ENCODE data around the gene NAA10. TPM values are rescaled to one million over a fixed set of nuclear protein-coding genes. Genes with fewer than 3 reads are reported as not detected.

Gene NAA10
- total RNA-seq, 1 donor from 2014 or later, result 116 TPM

DNA sequence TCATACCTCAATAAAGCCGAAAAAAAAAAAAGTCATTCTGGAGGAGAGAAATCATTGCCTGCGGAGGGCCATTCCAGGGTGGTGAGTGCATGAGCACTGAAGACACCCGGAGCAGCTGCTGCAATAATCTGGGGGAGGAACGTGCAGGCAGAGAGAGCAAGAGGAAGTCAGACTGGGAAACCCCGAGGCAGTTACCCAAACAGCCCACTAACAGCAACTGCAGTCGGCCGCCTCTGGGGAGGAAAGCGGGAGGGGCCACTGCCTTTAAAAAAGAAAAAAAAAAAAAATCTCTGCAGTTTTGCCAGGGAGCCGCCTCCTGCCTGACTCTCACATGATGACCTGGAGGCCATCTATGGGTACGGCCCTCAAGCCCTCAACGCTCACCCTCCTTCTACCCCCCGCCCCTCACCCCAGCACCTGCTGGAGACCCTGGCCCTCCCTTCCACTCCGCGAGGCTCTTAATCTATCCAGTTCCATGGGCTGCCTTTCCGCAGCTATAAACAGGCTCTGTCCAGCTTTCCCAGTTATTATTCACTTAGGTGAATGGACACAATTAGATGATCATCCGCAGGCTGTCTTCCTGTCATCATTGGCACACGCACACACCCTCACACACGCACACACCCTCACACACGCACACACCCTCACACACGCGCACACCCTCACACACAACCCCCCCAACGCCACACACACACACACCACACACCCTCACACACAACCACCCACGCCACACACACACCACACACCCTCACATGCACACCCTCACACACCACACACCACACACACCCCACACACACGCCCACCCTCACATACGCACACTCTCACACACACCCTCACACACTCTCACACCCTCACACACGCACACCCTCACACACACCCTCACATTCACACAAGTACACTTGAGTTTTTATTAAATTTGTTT lies 33.7 kb downstream of the NAA10 start:
- Mint-ChIP-seq H3K36me3 (ENCODE audit: low read depth) (peaks cover 4% of the 10 kb centered on the region), H3K27me3 (ENCODE audit: low read depth) (no peaks in the 10 kb centered on the region), H3K9me3 (peaks cover 5% of the 10 kb centered on the region), H3K4me1 (peaks cover 27% of the 10 kb centered on the region), H3K27ac (ENCODE audit: unreplicated experiment) (peak overlapping the region; percentile 19), H3K4me3 (peak overlapping the region; percentile 23)
- TF ChIP-seq, protein P1, sequence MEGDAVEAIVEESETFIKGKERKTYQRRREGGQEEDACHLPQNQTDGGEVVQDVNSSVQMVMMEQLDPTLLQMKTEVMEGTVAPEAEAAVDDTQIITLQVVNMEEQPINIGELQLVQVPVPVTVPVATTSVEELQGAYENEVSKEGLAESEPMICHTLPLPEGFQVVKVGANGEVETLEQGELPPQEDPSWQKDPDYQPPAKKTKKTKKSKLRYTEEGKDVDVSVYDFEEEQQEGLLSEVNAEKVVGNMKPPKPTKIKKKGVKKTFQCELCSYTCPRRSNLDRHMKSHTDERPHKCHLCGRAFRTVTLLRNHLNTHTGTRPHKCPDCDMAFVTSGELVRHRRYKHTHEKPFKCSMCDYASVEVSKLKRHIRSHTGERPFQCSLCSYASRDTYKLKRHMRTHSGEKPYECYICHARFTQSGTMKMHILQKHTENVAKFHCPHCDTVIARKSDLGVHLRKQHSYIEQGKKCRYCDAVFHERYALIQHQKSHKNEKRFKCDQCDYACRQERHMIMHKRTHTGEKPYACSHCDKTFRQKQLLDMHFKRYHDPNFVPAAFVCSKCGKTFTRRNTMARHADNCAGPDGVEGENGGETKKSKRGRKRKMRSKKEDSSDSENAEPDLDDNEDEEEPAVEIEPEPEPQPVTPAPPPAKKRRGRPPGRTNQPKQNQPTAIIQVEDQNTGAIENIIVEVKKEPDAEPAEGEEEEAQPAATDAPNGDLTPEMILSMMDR (conservative IDR thresholded peaks at IDR 0.05), result no peak
- DNase-seq (ENCODE audit: low read depth, low spot score), result no peak

DNA sequence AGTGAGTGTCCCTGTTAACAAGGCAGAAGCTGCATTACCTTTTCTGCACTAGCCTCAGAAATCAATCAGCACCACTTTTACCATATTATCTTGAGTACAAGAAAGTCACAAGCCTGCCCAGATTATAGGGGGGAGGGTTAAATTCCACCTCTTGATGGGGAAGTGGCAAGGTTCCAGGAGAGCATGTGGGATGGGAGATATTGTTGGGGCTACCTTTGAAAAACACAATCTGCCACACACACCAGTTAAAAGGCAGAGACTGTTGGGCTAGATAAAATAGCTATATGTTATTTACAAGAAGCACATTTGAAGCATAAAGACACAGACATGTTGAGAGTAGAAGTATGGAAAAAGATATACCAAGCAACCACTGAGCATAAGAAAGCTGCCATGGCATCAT lies 36.9 kb downstream of the NAA10 start:
- H3K4me3 Mint-ChIP-seq, result no peak overlapping the region
- TF ChIP-seq, protein P1 (conservative IDR thresholded peaks at IDR 0.05), result no peak
- H3K27me3 Mint-ChIP-seq (ENCODE audit: low read depth), result no peaks in the 10 kb centered on the region
- H3K4me1 Mint-ChIP-seq, result peaks cover 22% of the 10 kb centered on the region
- no peaks in the 10 kb centered on the region for H3K36me3 Mint-ChIP-seq (ENCODE audit: low read depth)
- H3K27ac Mint-ChIP-seq (ENCODE audit: unreplicated experiment), result no peak overlapping the region
- peaks cover 3% of the 10 kb centered on the region for H3K9me3 Mint-ChIP-seq
- no peak for DNase-seq (ENCODE audit: low read depth, low spot score)

DNA sequence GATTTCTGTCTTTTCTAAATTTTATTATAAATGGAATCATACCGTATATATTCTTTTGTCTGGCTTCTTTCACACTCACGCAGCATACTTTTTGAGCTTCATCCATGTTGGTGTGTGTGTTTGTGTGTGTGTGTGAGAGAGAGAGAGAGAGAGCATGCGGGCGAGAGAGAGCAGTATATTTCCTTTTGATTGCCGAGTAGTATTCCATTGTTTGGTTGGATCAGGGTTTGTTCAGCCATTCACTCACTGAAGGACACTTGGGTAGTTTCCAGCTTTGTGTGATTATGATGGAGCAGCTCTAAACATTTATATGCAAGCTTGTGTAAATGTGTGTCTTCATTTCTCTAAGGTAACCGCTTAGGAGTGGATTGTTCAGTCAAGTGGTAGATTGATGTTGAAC lies 45.7 kb downstream of the NAA10 start:
- Mint-ChIP-seq H3K4me3 (no peak overlapping the region), H3K4me1 (peaks cover 16% of the 10 kb centered on the region), H3K9me3 (peaks cover 3% of the 10 kb centered on the region), H3K36me3 (ENCODE audit: low read depth) (peaks cover 11% of the 10 kb centered on the region), H3K27ac (ENCODE audit: unreplicated experiment) (no peak overlapping the region), H3K27me3 (ENCODE audit: low read depth) (peaks cover 24% of the 10 kb centered on the region)
- no peak for DNase-seq (ENCODE audit: low read depth, low spot score)
- TF ChIP-seq, protein P1 (conservative IDR thresholded peaks at IDR 0.05), result no peak

- TF ChIP-seq, protein P1 (conservative IDR thresholded peaks at IDR 0.05), result no peak
- no peak for DNase-seq (ENCODE audit: low read depth, low spot score)
- Mint-ChIP-seq H3K36me3 (ENCODE audit: low read depth) (peaks cover 11% of the 10 kb centered on the region), H3K9me3 (peaks cover 3% of the 10 kb centered on the region), H3K27ac (ENCODE audit: unreplicated experiment) (no peak overlapping the region), H3K4me1 (peaks cover 17% of the 10 kb centered on the region), H3K27me3 (ENCODE audit: low read depth) (peaks cover 27% of the 10 kb centered on the region), H3K4me3 (peak overlapping the region; percentile 55)
These were observed 46.5 kb downstream of the NAA10 start for GRCh38 chrX:153888344-153888743.

GRCh38 chrX:153887385-153887784 lies 47.5 kb downstream of the NAA10 start:
- DNase-seq (ENCODE audit: low read depth, low spot score), result no peak
- H3K9me3 Mint-ChIP-seq, result peaks cover 3% of the 10 kb centered on the region
- peaks cover 28% of the 10 kb centered on the region for H3K27me3 Mint-ChIP-seq (ENCODE audit: low read depth)
- TF ChIP-seq, protein P1 (conservative IDR thresholded peaks at IDR 0.05), result no peak
- peaks cover 18% of the 10 kb centered on the region for H3K4me1 Mint-ChIP-seq
- H3K4me3 Mint-ChIP-seq, result peak overlapping the region; percentile 74
- no peak overlapping the region for H3K27ac Mint-ChIP-seq (ENCODE audit: unreplicated experiment)
- H3K36me3 Mint-ChIP-seq (ENCODE audit: low read depth), result peaks cover 11% of the 10 kb centered on the region

Data from neural crest cell (in vitro differentiated cells).